HG03064 (cell line): ENCODE data around the gene NHLH1.
"Not testable (repeated sequence)": the region's sequence is repeated elsewhere in the genome, so short reads cannot be mapped to it uniquely, and the experiment has no call there.

Experiments
- ATAC-seq: cut with Tn5 transposase; IDR thresholded peaks from one replicate; pipeline ENCODE4 v1.9.1; 2021; ENCODE audit warnings: low read depth; ENCODE audit not compliant: unreplicated experiment

Gene NHLH1

GRCh38 chr1:160375788-160376524, 9.1 kb downstream of the NHLH1 start:
- no peak for ATAC-seq

GRCh38 chr1:160376525-160377131, 9.8 kb downstream of the NHLH1 start:
- peak; percentile 61 for ATAC-seq

GRCh38 chr1:160377585-160378206, 10.8 kb downstream of the NHLH1 start:
- no peak for ATAC-seq

- ATAC-seq = not testable (repeated sequence)
Measured at GRCh38 chr1:160384812-160385211, 17.9 kb downstream of the NHLH1 start.

- not testable (repeated sequence) for ATAC-seq
Measured at GRCh38 chr1:160388406-160388805, 21.5 kb downstream of the NHLH1 start.

GRCh38 chr1:160394673-160395072, 27.8 kb downstream of the NHLH1 start:
- no peak for ATAC-seq

- ATAC-seq = no peak
Measured at GRCh38 chr1:160397651-160398050, 30.8 kb downstream of the NHLH1 start.

- ATAC-seq = no peak
Measured at GRCh38 chr1:160398823-160399222, 32.0 kb downstream of the NHLH1 start.

GRCh38 chr1:160399544-160400222, 32.8 kb downstream of the NHLH1 start:
- ATAC-seq = no peak

GRCh38 chr1:160400223-160400645, 33.4 kb downstream of the NHLH1 start, which contains the start of gene VANGL2:
VANGL2 (plus strand) TSS chr1:160400564; CDS start chr1:160415838, 15,274 bp downstream.
- no peak for ATAC-seq

- ATAC-seq = no peak
Measured at GRCh38 chr1:160400646-160401486, 34.0 kb downstream of the NHLH1 start.

- no peak for ATAC-seq
Measured at GRCh38 chr1:160401487-160401805, 34.6 kb downstream of the NHLH1 start.

- ATAC-seq = no peak
Measured at GRCh38 chr1:160402001-160402795, 35.3 kb downstream of the NHLH1 start.

- no peak for ATAC-seq
Measured at GRCh38 chr1:160403244-160403643, 36.4 kb downstream of the NHLH1 start.

- no peak for ATAC-seq
Measured at GRCh38 chr1:160404094-160404493, 37.2 kb downstream of the NHLH1 start.

- ATAC-seq = no peak
Measured at GRCh38 chr1:160405331-160405877, 38.5 kb downstream of the NHLH1 start.

GRCh38 chr1:160406131-160406968, 39.5 kb downstream of the NHLH1 start:
- ATAC-seq = no peak
